Measurements from ENCODE around the gene SLC35E4. TPM values are rescaled to one million over a fixed set of nuclear protein-coding genes. Genes with fewer than 3 reads are reported as not detected.

Gene SLC35E4
- total RNA-seq, 6 experiments from 2014 or later = 0.22 to 1.7 (median 0.48) TPM

- WGBS (ENCODE audit: insufficient coverage, low coverage, low lambda C conversion rate, missing lambda C conversion rate) = 53% methylated on average over 2 of the region's 2 CpGs
- Histone ChIP-seq H3K27ac (no peak overlapping the region), H3K9me3 (no peaks in the 10 kb centered on the region), H3K36me3 (no peaks in the 10 kb centered on the region), H3K4me1 (no peaks in the 10 kb centered on the region), H3K4me3 (no peak overlapping the region), H3K27me3 (no peaks in the 10 kb centered on the region)
- DNase-seq (no peak), ATAC-seq (no peak)
- TF ChIP-seq CTCF (IDR thresholded peaks at IDR 0.05) = no peak
- TF ChIP-seq POLR2A (IDR thresholded peaks at IDR 0.05) = no peak
- intact Hi-C loops (cut with DNase I) = no loop called here
Measured at GRCh38 chr22:30681831-30682230, 46.2 kb downstream of the SLC35E4 start.

GRCh38 chr22:30685178-30685577, 49.6 kb downstream of the SLC35E4 start:
- 71% methylated on average over 7 of the region's 7 CpGs for WGBS (ENCODE audit: insufficient coverage, low coverage, low lambda C conversion rate, missing lambda C conversion rate)
- H3K4me3 ChIP-seq = no peak overlapping the region
- no peak overlapping the region for H3K27ac ChIP-seq
- H3K27me3 ChIP-seq = no peaks in the 10 kb centered on the region
- H3K4me1 ChIP-seq = no peaks in the 10 kb centered on the region
- TF ChIP-seq CTCF (IDR thresholded peaks at IDR 0.05) (no peak), POLR2A (IDR thresholded peaks at IDR 0.05) (no peak)
- no peaks in the 10 kb centered on the region for H3K9me3 ChIP-seq
- intact Hi-C loops (cut with DNase I) = no loop called here
- DNase-seq (no peak), ATAC-seq (no peak)
- H3K36me3 ChIP-seq = no peaks in the 10 kb centered on the region

GRCh38 chr22:30687358-30687757, 51.8 kb downstream of the SLC35E4 start:
- no peak for ATAC-seq
- intact Hi-C loops (cut with DNase I) = no loop called here
- H3K9me3 ChIP-seq = no peaks in the 10 kb centered on the region
- no peak overlapping the region for H3K4me3 ChIP-seq
- no peak overlapping the region for H3K27ac ChIP-seq
- no peaks in the 10 kb centered on the region for H3K4me1 ChIP-seq
- WGBS (ENCODE audit: insufficient coverage, low coverage, low lambda C conversion rate, missing lambda C conversion rate) = 73% methylated on average over 3 of the region's 4 CpGs
- TF ChIP-seq POLR2A (IDR thresholded peaks at IDR 0.05) = no peak
- no peak for TF ChIP-seq CTCF (IDR thresholded peaks at IDR 0.05)
- H3K27me3 ChIP-seq = no peaks in the 10 kb centered on the region
- no peaks in the 10 kb centered on the region for H3K36me3 ChIP-seq
- DNase-seq = no peak

GRCh38 chr22:30689622-30690021, 54.0 kb downstream of the SLC35E4 start:
- WGBS (ENCODE audit: insufficient coverage, low coverage, low lambda C conversion rate, missing lambda C conversion rate) = 35% methylated on average over 1 of the region's 1 CpG
- H3K4me1 ChIP-seq = peaks cover 0 to 6% (median 0%) of the 10 kb centered on the region in 4 donors
- H3K27me3 ChIP-seq = no peaks in the 10 kb centered on the region
- intact Hi-C loops (cut with DNase I) = no loop called here
- H3K4me3 ChIP-seq = no peak overlapping the region
- H3K9me3 ChIP-seq = no peaks in the 10 kb centered on the region
- DNase-seq (no peak), ATAC-seq (no peak)
- no peak for TF ChIP-seq CTCF (IDR thresholded peaks at IDR 0.05)
- no peak for TF ChIP-seq POLR2A (IDR thresholded peaks at IDR 0.05)
- no peak overlapping the region for H3K27ac ChIP-seq
- no peaks in the 10 kb centered on the region for H3K36me3 ChIP-seq

GRCh38 chr22:30691204-30691603, 55.6 kb downstream of the SLC35E4 start:
- TF ChIP-seq CTCF (IDR thresholded peaks at IDR 0.05) = no peak
- no peak for TF ChIP-seq POLR2A (IDR thresholded peaks at IDR 0.05)
- peaks cover 0 to 10% (median 0%) of the 10 kb centered on the region in 4 donors for H3K4me1 ChIP-seq

More at GRCh38 chr22:30691204-30691603, 55.6 kb downstream of the SLC35E4 start:
- 100% methylated on average over 1 of the region's 1 CpG for WGBS (ENCODE audit: insufficient coverage, low coverage, low lambda C conversion rate, missing lambda C conversion rate)
- DNase-seq = no peak
- no peak overlapping the region for H3K27ac ChIP-seq
- H3K36me3 ChIP-seq = no peaks in the 10 kb centered on the region
- H3K27me3 ChIP-seq = no peaks in the 10 kb centered on the region
- intact Hi-C loops (cut with DNase I) = no loop called here
- no peak overlapping the region for H3K4me3 ChIP-seq
- H3K9me3 ChIP-seq = no peaks in the 10 kb centered on the region
- ATAC-seq = no peak

All from right lobe of liver (tissue), 6 donors.